Measurements from ENCODE around the gene NDC80.
A peak's percentile ranks its signal among the peaks of the same experiment; 100 is the strongest.
"Not testable (repeated sequence)": the region's sequence is repeated elsewhere in the genome, so short reads cannot be mapped to it uniquely, and the experiment has no call there.

Gene NDC80

GRCh38 chr18:2571200-2572170 lies at the start of gene NDC80, which contains the start of gene METTL4:
Gene NDC80, plus strand, starts transcription at chr18:2571557. Its CDS starts 1,429 bp downstream, at chr18:2572986.
Gene METTL4, minus strand, starts transcription at chr18:2571505. Its CDS starts 4,289 bp downstream, at chr18:2567216.
- peaks cover 26% of the 10 kb centered on the region for H3K36me3 ChIP-seq (ENCODE audit: insufficient read depth, low read depth, low read length)
- H3K27ac ChIP-seq (ENCODE audit: low read length): peak within 1 kb of the TSS; percentile 10
- no peaks in the 10 kb centered on the region for H3K9me3 ChIP-seq (ENCODE audit: insufficient read depth, low read depth, low read length)
- H3K27me3 ChIP-seq (ENCODE audit: insufficient read depth, low read length): no peaks in the 10 kb centered on the region
- H3K9ac ChIP-seq (ENCODE audit: low read depth, low read length): peak within 1 kb of the TSS; percentile 97
- H3K4me3 ChIP-seq (ENCODE audit: low read length): peak within 1 kb of the TSS; percentile 98
- peaks cover 18% of the 10 kb centered on the region for H3K4me1 ChIP-seq (ENCODE audit: insufficient read depth, low read length)

GRCh38 chr18:2522112-2522511 lies 49.2 kb upstream of the NDC80 start:
- no peak overlapping the region for H3K27ac ChIP-seq (ENCODE audit: low read length)
- H3K27me3 ChIP-seq (ENCODE audit: insufficient read depth, low read length): no peaks in the 10 kb centered on the region
- H3K9me3 ChIP-seq (ENCODE audit: insufficient read depth, low read depth, low read length): no peaks in the 10 kb centered on the region
- no peak overlapping the region for H3K9ac ChIP-seq (ENCODE audit: low read depth, low read length)
- H3K36me3 ChIP-seq (ENCODE audit: insufficient read depth, low read depth, low read length): no peaks in the 10 kb centered on the region
- no peak overlapping the region for H3K4me3 ChIP-seq (ENCODE audit: low read length)
- no peaks in the 10 kb centered on the region for H3K4me1 ChIP-seq (ENCODE audit: insufficient read depth, low read length)

GRCh38 chr18:2524794-2525198 lies 46.6 kb upstream of the NDC80 start:
- H3K9ac ChIP-seq (ENCODE audit: low read depth, low read length); H3K4me1 ChIP-seq (ENCODE audit: insufficient read depth, low read length); H3K27ac ChIP-seq (ENCODE audit: low read length); H3K36me3 ChIP-seq (ENCODE audit: insufficient read depth, low read depth, low read length); H3K4me3 ChIP-seq (ENCODE audit: low read length); H3K27me3 ChIP-seq (ENCODE audit: insufficient read depth, low read length); H3K9me3 ChIP-seq (ENCODE audit: insufficient read depth, low read depth, low read length): not testable (repeated sequence)

GRCh38 chr18:2526329-2526728 lies 45.0 kb upstream of the NDC80 start:
- H3K9me3 ChIP-seq (ENCODE audit: insufficient read depth, low read depth, low read length): no peaks in the 10 kb centered on the region
- H3K4me3 ChIP-seq (ENCODE audit: low read length): no peak overlapping the region
- no peaks in the 10 kb centered on the region for H3K36me3 ChIP-seq (ENCODE audit: insufficient read depth, low read depth, low read length)
- H3K27me3 ChIP-seq (ENCODE audit: insufficient read depth, low read length): no peaks in the 10 kb centered on the region
- H3K27ac ChIP-seq (ENCODE audit: low read length): no peak overlapping the region
- H3K4me1 ChIP-seq (ENCODE audit: insufficient read depth, low read length): no peaks in the 10 kb centered on the region
- H3K9ac ChIP-seq (ENCODE audit: low read depth, low read length): no peak overlapping the region

GRCh38 chr18:2529154-2529553 lies 42.2 kb upstream of the NDC80 start:
- H3K9me3 ChIP-seq (ENCODE audit: insufficient read depth, low read depth, low read length): peaks cover 4% of the 10 kb centered on the region; the same call in 1 of the 2 replicates

GRCh38 chr18:2531751-2532150 lies 39.6 kb upstream of the NDC80 start:
- H3K4me3 ChIP-seq (ENCODE audit: low read length): no peak overlapping the region
- peaks cover 4% of the 10 kb centered on the region; the same call in 1 of the 2 replicates for H3K9me3 ChIP-seq (ENCODE audit: insufficient read depth, low read depth, low read length)
- no peak overlapping the region for H3K9ac ChIP-seq (ENCODE audit: low read depth, low read length)
- H3K27me3 ChIP-seq (ENCODE audit: insufficient read depth, low read length): no peaks in the 10 kb centered on the region
- peaks cover 3% of the 10 kb centered on the region; the same call in 1 of the 2 replicates for H3K4me1 ChIP-seq (ENCODE audit: insufficient read depth, low read length)
- H3K27ac ChIP-seq (ENCODE audit: low read length): no peak overlapping the region
- no peaks in the 10 kb centered on the region for H3K36me3 ChIP-seq (ENCODE audit: insufficient read depth, low read depth, low read length)

More at GRCh38 chr18:2529154-2529553, 42.2 kb upstream of the NDC80 start:
- H3K36me3 ChIP-seq (ENCODE audit: insufficient read depth, low read depth, low read length): no peaks in the 10 kb centered on the region
- H3K27me3 ChIP-seq (ENCODE audit: insufficient read depth, low read length): no peaks in the 10 kb centered on the region
- H3K27ac ChIP-seq (ENCODE audit: low read length): no peak overlapping the region
- H3K4me1 ChIP-seq (ENCODE audit: insufficient read depth, low read length): no peaks in the 10 kb centered on the region
- H3K9ac ChIP-seq (ENCODE audit: low read depth, low read length): no peak overlapping the region
- H3K4me3 ChIP-seq (ENCODE audit: low read length): no peak overlapping the region

GRCh38 chr18:2532797-2533196 lies 38.6 kb upstream of the NDC80 start:
- Histone ChIP-seq H3K4me1 (ENCODE audit: insufficient read depth, low read length) (peaks cover 3% of the 10 kb centered on the region; the same call in 1 of the 2 replicates), H3K9ac (ENCODE audit: low read depth, low read length) (no peak overlapping the region), H3K27ac (ENCODE audit: low read length) (no peak overlapping the region), H3K9me3 (ENCODE audit: insufficient read depth, low read depth, low read length) (peaks cover 4% of the 10 kb centered on the region; the same call in 1 of the 2 replicates), H3K4me3 (ENCODE audit: low read length) (no peak overlapping the region), H3K36me3 (ENCODE audit: insufficient read depth, low read depth, low read length) (no peaks in the 10 kb centered on the region), H3K27me3 (ENCODE audit: insufficient read depth, low read length) (no peaks in the 10 kb centered on the region)

GRCh38 chr18:2534906-2535305 lies 36.5 kb upstream of the NDC80 start:
- peaks cover 4% of the 10 kb centered on the region; the same call in 1 of the 2 replicates for H3K9me3 ChIP-seq (ENCODE audit: insufficient read depth, low read depth, low read length)
- peaks cover 8% of the 10 kb centered on the region; the same call in 1 of the 2 replicates for H3K36me3 ChIP-seq (ENCODE audit: insufficient read depth, low read depth, low read length)
- H3K9ac ChIP-seq (ENCODE audit: low read depth, low read length): no peak overlapping the region
- no peaks in the 10 kb centered on the region for H3K27me3 ChIP-seq (ENCODE audit: insufficient read depth, low read length)
- peaks cover 3% of the 10 kb centered on the region; the same call in 1 of the 2 replicates for H3K4me1 ChIP-seq (ENCODE audit: insufficient read depth, low read length)
- H3K4me3 ChIP-seq (ENCODE audit: low read length): no peak overlapping the region
- no peak overlapping the region for H3K27ac ChIP-seq (ENCODE audit: low read length)

GRCh38 chr18:2535419-2535910 lies 35.9 kb upstream of the NDC80 start:
- Histone ChIP-seq H3K4me3 (ENCODE audit: low read length) (no peak overlapping the region), H3K9ac (ENCODE audit: low read depth, low read length) (no peak overlapping the region), H3K27me3 (ENCODE audit: insufficient read depth, low read length) (no peaks in the 10 kb centered on the region), H3K36me3 (ENCODE audit: insufficient read depth, low read depth, low read length) (peaks cover 8% of the 10 kb centered on the region; the same call in 1 of the 2 replicates), H3K27ac (ENCODE audit: low read length) (no peak overlapping the region), H3K4me1 (ENCODE audit: insufficient read depth, low read length) (peaks cover 3% of the 10 kb centered on the region; the same call in 1 of the 2 replicates), H3K9me3 (ENCODE audit: insufficient read depth, low read depth, low read length) (peaks cover 4% of the 10 kb centered on the region; the same call in 1 of the 2 replicates)

- peaks cover 4% of the 10 kb centered on the region; the same call in 1 of the 2 replicates for H3K9me3 ChIP-seq (ENCODE audit: insufficient read depth, low read depth, low read length)
- H3K27ac ChIP-seq (ENCODE audit: low read length): no peak overlapping the region
- peaks cover 8% of the 10 kb centered on the region; the same call in 1 of the 2 replicates for H3K36me3 ChIP-seq (ENCODE audit: insufficient read depth, low read depth, low read length)
- no peak overlapping the region for H3K9ac ChIP-seq (ENCODE audit: low read depth, low read length)
- no peaks in the 10 kb centered on the region for H3K27me3 ChIP-seq (ENCODE audit: insufficient read depth, low read length)
- H3K4me1 ChIP-seq (ENCODE audit: insufficient read depth, low read length): peaks cover 3% of the 10 kb centered on the region; the same call in 1 of the 2 replicates
- H3K4me3 ChIP-seq (ENCODE audit: low read length): no peak overlapping the region
Measured at GRCh38 chr18:2536063-2536462, 35.3 kb upstream of the NDC80 start.

GRCh38 chr18:2536493-2536892 lies 34.9 kb upstream of the NDC80 start:
- Histone ChIP-seq H3K9ac (ENCODE audit: low read depth, low read length) (no peak overlapping the region), H3K4me1 (ENCODE audit: insufficient read depth, low read length) (peaks cover 3% of the 10 kb centered on the region; the same call in 1 of the 2 replicates), H3K9me3 (ENCODE audit: insufficient read depth, low read depth, low read length) (peaks cover 4% of the 10 kb centered on the region; the same call in 1 of the 2 replicates), H3K27ac (ENCODE audit: low read length) (no peak overlapping the region), H3K4me3 (ENCODE audit: low read length) (no peak overlapping the region), H3K36me3 (ENCODE audit: insufficient read depth, low read depth, low read length) (peaks cover 8% of the 10 kb centered on the region; the same call in 1 of the 2 replicates), H3K27me3 (ENCODE audit: insufficient read depth, low read length) (no peaks in the 10 kb centered on the region)

Measured in iPS-20b (cell line).